GM21528 (cell line): Measurements from ENCODE around the gene TMEM43.
A peak's percentile ranks its signal among the peaks of the same experiment; 100 is the strongest.

ENCODE experiments used
- ATAC-seq: cut with Tn5 transposase; IDR thresholded peaks from one replicate; pipeline ENCODE4 v1.9.1; 2021; ENCODE audit warnings: mild to moderate bottlenecking, moderate library complexity; ENCODE audit not compliant: unreplicated experiment, low FRiP score

The TMEM43 gene

DNA sequence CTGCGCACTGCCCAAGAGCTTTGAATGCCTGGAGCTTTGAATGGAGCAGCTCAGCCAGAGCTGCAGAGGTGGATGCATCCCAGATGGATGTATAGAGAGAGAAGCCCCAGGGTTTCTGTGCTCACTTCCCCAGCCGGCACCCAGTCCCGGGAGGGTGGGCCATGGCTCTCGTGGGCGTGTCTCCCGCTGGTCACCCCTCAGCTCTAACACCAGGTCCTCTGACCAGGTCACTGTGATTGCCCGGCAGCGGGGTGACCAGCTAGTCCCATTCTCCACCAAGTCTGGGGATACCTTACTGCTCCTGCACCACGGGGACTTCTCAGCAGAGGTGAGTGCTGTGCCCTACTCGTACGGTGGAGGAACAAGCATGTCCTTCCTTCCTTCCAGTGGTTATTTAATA lies 10.7 kb downstream of the TMEM43 start:
- ATAC-seq: no peak

GRCh38 chr3:14137004-14137403 lies 12.2 kb downstream of the TMEM43 start:
- no peak for ATAC-seq

DNA sequence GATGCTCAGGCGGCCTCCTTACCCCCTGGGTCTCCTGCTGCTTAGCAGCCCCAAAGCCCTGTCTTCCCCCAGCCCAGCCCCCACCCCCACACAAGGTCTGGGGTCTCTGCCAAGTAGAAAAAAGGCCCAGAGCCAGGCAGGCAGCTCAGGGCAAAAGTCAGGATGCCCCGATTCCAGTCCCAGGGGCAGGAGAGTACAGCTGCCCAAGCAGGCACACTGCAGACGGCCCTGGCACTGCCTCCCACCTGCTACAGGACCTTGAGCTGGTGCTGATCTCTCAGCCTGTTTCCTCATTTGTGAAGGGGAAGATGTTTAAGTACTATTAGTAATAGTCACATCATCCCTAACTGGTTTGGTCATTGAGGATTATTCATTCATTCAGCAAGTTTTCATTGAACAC lies 12.6 kb downstream of the TMEM43 start:
- no peak for ATAC-seq

DNA sequence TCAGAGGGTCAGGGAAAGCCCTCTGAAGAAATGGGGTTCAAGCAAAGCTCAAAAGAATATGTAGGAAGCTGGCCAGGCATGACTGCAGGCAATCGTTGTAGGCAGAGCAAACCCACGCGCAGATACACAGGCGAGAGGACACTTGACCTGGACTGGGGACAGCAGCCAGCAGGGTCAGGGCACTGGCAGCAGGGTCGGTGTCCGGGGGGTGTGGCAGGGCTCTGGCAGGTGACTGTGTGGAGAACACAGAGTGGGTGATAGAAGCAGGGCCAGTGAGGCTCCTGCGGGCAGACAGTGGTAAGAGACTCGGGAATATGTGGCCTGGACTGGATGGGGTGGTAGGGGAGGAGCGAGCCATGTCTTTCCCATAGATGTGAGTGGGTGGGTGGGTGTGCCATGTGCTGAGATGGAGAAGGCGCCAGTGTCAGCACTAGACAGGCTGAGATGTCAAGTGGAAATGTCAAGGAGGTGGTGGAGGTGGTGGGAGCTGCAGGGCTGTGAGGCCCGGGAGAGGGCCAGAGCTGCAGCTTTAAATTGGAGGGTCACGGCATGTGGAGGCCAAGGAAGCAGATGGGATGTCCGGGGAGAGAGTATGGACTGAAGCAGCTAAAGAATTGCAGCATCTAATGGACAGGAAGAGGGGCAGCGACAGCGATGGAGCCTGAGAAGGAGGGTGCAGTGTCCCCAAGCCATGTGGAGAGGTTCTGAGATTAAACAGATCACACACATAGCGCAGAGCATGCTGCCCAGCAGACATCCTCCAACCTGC lies 13.4 kb downstream of the TMEM43 start:
- ATAC-seq: no peak

DNA sequence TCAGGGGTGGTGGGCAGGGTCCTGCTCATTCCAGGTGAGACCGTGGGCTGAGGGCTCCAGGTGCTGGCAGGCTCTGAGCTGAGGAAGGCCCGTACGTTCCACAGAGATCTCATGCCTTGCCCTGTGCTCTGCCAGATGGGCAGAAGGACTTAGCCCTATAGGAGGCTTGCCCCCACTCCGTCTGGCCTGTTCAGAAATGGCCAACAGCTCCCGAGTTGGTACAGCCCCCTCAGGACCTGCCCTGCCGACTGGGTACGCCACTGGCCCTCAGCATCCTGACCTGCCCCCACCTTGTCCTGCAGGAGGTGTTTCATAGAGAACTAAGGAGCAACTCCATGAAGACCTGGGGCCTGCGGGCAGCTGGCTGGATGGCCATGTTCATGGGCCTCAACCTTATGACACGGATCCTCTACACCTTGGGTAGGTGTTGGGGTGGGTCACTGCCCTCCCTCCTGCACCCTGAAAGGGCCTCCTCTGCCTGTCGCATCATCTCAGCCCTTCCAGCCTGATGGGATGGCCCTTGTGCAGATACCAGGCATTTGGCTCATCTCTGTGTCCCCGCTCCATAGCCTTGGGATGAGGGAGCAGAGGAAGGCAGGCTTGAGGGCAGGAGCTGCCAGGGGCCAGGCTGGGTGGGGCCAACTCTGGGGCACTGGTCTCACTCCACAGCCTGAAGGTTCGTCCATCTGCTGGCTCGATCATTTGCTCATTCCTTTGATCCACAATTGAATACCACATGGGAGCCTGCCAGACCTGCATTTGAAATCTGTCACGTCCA lies 14.2 kb downstream of the TMEM43 start:
- no peak for ATAC-seq

- ATAC-seq: no peak
Measured at GRCh38 chr3:14139771-14140170, 14.9 kb downstream of the TMEM43 start.

GRCh38 chr3:14140668-14141067 lies 15.8 kb downstream of the TMEM43 start:
- ATAC-seq: no peak

- no peak for ATAC-seq
Measured at GRCh38 chr3:14141144-14141543, 16.3 kb downstream of the TMEM43 start.

DNA sequence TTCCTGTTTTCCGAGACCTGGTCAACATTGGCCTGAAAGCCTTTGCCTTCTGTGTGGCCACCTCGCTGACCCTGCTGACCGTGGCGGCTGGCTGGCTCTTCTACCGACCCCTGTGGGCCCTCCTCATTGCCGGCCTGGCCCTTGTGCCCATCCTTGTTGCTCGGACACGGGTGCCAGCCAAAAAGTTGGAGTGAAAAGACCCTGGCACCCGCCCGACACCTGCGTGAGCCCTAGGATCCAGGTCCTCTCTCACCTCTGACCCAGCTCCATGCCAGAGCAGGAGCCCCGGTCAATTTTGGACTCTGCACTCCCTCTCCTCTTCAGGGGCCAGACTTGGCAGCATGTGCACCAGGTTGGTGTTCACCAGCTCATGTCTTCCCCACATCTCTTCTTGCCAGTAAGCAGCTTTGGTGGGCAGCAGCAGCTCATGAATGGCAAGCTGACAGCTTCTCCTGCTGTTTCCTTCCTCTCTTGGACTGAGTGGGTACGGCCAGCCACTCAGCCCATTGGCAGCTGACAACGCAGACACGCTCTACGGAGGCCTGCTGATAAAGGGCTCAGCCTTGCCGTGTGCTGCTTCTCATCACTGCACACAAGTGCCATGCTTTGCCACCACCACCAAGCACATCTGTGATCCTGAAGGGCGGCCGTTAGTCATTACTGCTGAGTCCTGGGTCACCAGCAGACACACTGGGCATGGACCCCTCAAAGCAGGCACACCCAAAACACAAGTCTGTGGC lies 16.9 kb downstream of the TMEM43 start:
- ATAC-seq: no peak

DNA sequence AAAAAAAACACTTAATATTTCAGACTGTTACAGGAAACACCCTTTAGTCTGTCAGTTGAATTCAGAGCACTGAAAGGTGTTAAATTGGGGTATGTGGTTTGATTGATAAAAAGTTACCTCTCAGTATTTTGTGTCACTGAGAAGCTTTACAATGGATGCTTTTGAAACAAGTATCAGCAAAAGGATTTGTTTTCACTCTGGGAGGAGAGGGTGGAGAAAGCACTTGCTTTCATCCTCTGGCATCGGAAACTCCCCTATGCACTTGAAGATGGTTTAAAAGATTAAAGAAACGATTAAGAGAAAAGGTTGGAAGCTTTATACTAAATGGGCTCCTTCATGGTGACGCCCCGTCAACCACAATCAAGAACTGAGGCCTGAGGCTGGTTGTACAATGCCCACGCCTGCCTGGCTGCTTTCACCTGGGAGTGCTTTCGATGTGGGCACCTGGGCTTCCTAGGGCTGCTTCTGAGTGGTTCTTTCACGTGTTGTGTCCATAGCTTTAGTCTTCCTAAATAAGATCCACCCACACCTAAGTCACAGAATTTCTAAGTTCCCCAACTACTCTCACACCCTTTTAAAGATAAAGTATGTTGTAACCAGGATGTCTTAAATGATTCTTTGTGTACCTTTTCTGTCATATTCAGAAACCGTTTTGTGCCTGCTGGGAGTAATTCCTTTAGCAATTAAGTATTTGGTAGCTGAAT lies 17.9 kb downstream of the TMEM43 start:
- no peak for ATAC-seq

DNA sequence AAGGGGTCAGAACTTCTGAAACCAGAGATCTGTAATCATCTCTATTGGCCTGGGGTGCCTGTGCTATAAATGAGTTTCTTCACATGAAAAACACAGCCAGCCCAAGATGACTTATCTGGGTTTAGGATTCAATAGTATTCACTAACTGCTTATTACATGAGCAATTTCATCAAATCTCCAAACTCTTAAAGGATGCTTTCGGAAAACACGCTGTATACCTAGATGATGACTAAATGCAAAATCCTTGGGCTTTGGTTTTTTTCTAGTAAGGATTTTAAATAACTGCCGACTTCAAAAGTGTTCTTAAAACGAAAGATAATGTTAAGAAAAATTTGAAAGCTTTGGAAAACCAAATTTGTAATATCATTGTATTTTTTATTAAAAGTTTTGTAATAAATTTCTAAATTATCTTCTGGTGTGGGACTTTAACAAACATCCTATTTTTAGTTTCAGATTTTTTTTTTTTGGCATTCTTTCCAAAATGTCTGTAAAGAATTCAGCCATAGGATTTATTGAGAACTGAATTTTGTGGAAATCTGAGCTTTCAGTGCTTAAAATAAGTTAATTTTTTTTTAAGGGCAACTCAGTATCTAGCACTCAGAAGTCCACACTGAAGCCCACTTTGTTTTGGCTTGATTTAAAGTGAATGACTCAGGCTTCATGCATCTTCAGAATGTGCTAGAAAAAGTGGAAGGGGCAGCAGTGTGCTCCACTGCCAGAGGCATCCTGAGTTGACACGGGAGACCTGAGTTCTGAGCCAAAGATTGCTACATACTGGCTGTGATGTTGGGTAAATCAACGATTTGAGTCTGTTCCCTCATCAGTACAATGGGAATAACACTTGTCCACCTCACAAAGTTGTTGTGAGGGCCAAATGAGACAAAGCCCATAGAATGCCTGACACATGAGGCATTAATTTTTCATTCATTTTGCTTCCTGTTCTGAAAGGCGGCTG lies 18.7 kb downstream of the TMEM43 start:
- no peak for ATAC-seq

GRCh38 chr3:14144423-14145075 lies 19.7 kb downstream of the TMEM43 start:
- peak; percentile 90 for ATAC-seq

DNA sequence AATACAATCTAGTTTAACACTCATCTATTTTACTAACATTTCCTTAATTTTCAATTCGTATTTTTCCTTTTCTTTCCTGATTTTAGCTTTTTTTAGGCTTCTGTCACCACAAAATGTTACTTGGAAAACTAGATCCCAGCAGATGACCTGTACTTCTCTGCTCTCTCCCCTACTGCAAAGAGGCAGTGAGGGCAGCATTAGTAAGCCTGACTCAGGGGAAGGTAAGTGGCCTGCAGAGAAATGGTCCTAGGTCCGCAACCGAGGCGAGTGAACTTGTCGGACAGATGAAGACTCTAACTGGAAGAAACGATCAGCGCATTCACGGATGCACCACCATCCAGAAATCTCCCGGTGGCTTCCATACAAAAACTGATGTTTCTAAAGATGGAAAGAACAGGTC lies 20.4 kb downstream of the TMEM43 start:
- ATAC-seq: no peak

GRCh38 chr3:14145670-14146380 lies 21.0 kb downstream of the TMEM43 start:
- no peak for ATAC-seq

- no peak for ATAC-seq
Measured at GRCh38 chr3:14146381-14147065, 21.7 kb downstream of the TMEM43 start.

GRCh38 chr3:14147066-14147435 lies 22.2 kb downstream of the TMEM43 start:
- ATAC-seq: no peak

- ATAC-seq: no peak
Measured at GRCh38 chr3:14147617-14148016, 22.8 kb downstream of the TMEM43 start.
